ENCODE measurements around the gene RBM22. TPM values are rescaled to one million over a fixed set of nuclear protein-coding genes. Genes with fewer than 3 reads are reported as not detected.

The RBM22 gene
- total RNA-seq, 4 donors from 2014 or later: 22.5 to 31.0 (median 26.2) TPM

DNA sequence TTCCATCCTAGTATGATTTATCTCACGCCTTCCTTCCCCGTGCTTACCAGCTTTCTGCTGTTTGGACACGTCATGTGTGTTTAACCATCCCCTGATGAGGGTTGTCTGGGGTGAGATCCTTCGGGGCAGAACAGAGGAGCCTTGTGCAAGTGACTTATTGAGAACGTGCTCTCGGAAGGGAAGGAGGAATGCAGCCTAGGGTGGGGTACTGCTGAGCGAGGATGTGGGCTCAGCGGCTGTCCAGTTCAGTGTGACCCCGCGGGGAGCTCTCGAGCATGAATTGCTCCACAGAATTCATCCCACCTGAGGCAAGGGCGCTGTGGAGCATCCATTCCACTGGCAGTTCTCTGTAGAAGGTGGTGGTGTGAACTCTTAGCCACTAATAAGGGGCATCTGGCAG lies 35.8 kb downstream of the RBM22 start:
- DNase-seq (no peak), ATAC-seq (no peak)
- H3K4me3 ChIP-seq: no peak overlapping the region
- no peak for TF ChIP-seq POLR2A (IDR thresholded peaks at IDR 0.05)
- TF ChIP-seq, protein P1, sequence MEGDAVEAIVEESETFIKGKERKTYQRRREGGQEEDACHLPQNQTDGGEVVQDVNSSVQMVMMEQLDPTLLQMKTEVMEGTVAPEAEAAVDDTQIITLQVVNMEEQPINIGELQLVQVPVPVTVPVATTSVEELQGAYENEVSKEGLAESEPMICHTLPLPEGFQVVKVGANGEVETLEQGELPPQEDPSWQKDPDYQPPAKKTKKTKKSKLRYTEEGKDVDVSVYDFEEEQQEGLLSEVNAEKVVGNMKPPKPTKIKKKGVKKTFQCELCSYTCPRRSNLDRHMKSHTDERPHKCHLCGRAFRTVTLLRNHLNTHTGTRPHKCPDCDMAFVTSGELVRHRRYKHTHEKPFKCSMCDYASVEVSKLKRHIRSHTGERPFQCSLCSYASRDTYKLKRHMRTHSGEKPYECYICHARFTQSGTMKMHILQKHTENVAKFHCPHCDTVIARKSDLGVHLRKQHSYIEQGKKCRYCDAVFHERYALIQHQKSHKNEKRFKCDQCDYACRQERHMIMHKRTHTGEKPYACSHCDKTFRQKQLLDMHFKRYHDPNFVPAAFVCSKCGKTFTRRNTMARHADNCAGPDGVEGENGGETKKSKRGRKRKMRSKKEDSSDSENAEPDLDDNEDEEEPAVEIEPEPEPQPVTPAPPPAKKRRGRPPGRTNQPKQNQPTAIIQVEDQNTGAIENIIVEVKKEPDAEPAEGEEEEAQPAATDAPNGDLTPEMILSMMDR (IDR thresholded peaks at IDR 0.05 in 4 of 5, conservative IDR thresholded peaks at IDR 0.05 in 1 of 5): no peak
- in situ Hi-C loops (cut with MboI; ENCODE audit: low sequenced_read_pairs in 4 of 4) (loop anchor here in 1 of 4 donors (10.0 kb wide), 1 partner anchor 100 kb away; no protein-coding TSS in a partner anchor), intact Hi-C loops (cut with DNase I; ENCODE audit: low total_unique reads) (no loop called here)
- peaks cover 52 to 87% of the 10 kb centered on the region in 2 donors for H3K4me1 ChIP-seq
- no peaks in the 10 kb centered on the region for H3K27me3 ChIP-seq
- H3K9me3 ChIP-seq: no peaks in the 10 kb centered on the region
- H3K27ac ChIP-seq: peak overlapping the region; percentile 91 to 99 (median 98)
- H3K36me3 ChIP-seq: no peaks in the 10 kb centered on the region

DNA sequence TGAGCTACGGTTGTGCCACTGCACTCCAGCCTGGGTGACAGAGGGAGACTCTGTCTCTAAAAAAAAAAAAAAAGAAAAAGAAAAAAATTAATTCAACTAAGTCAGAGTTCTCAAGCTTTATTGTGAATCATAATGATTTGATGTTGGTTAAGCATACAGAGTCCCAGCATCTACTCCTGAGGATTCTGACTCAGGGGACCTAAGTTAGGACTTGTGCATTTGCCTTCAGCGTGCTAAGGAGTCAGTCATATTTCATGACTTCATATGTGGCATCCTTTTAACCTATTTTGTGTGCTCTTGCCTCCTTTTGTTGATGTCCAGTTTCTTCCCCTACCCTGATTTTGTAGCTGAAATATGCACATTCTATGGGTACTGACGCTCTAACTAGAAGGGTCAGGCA lies 36.9 kb downstream of the RBM22 start:
- H3K27me3 ChIP-seq: no peaks in the 10 kb centered on the region
- intact Hi-C loops (cut with DNase I; ENCODE audit: low total_unique reads): no loop called here
- DNase-seq (no peak), ATAC-seq (no peak)
- peak overlapping the region; percentile 91 to 99 (median 98) for H3K27ac ChIP-seq
- in situ Hi-C loops (cut with MboI; ENCODE audit: low sequenced_read_pairs in 4 of 4): loop anchor here in 1 of 4 donors (10.0 kb wide), 1 partner anchor 99 kb away; no protein-coding TSS in a partner anchor
- H3K4me3 ChIP-seq: no peak overlapping the region
- no peaks in the 10 kb centered on the region for H3K9me3 ChIP-seq
- H3K4me1 ChIP-seq: peaks cover 63 to 90% of the 10 kb centered on the region in 2 donors
- no peaks in the 10 kb centered on the region for H3K36me3 ChIP-seq
- TF ChIP-seq POLR2A (IDR thresholded peaks at IDR 0.05): no peak
- TF ChIP-seq, protein P1 (IDR thresholded peaks at IDR 0.05 in 4 of 5, conservative IDR thresholded peaks at IDR 0.05 in 1 of 5): no peak

DNA sequence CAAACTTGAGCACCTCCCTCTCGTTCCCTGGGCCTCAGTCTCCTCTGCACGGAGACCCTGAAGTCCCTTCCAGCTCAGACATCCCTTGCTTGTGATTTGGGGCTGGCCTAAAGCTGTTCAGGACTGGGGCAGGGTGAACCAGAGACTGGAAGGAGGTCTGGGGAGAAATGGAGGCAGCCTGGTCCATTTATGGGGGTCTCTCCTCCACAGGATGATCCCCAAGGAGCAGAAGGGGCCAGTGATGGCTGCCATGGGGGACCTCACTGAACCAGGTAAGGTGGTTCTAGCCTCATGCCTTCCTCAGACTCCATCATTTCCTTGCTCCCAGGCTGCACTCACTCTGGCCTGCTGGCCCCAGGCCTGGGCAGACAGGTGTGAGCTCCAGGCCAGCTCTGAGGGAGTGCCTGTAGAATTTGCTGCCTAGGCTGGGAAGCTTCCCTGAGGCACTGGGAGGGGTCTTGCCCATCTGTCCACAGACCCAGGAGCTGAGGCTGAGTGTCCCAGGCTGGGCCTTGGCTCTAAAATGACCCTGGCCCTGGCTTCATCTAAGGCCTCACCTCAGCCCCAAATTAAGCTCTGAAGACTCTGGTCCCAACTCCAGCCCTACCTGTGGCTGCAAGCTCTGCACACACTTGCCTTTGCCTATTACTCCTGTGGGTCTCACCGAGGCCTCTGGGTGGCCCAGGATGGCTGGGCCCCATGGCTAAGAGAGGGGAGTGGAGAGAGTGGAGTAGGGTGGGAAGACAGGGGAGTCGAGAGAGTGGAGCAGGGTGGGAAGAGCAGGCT lies 37.9 kb downstream of the RBM22 start:
- no peak for ATAC-seq
- in situ Hi-C loops (cut with MboI; ENCODE audit: low sequenced_read_pairs in 4 of 4): loop anchor here in 1 of 4 donors (10.0 kb wide), 1 partner anchor 98 kb away; no protein-coding TSS in a partner anchor

DNA sequence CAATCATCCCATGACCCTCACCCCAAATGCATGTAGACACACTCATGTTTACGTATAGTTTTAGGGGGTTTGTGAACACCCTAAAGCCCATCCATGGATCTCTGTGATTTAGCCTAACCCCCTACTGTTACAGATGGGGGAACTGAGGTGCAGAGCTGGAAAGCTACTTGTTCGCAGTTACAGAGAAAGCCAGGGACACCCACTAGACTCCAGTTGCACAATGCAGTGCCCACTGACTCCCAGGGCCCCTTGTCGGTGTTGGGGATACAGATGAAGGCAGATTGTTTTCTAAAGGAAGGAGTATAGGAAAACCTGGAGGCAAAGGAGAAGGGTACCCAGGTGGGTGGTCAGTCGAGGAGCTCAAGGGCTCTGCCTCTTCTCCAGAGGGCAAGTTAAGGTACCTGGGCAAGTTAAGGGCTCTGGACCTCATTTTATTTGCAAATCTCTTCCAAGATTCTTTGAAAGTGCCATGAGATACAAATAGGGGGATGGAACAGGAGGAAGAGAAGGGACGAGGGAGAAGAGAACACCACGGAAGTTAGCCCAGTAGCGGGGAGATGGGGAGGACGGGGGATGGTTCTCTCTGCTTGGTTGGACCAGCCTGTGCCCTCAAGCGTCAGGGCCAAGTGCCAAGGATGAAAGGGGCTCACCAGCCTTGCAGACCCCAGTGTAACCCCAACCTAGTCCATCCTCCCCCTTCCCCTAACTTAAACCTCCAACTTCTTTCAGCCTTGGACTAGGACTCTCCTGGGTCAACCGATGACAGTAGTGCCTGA lies 38.9 kb downstream of the RBM22 start:
- intact Hi-C loops (cut with DNase I; ENCODE audit: low total_unique reads) (no loop called here), in situ Hi-C loops (cut with MboI; ENCODE audit: low sequenced_read_pairs in 4 of 4) (loop anchor here in 1 of 4 donors (10.0 kb wide), 1 partner anchor 97 kb away; no protein-coding TSS in a partner anchor)
- H3K27me3 ChIP-seq: no peaks in the 10 kb centered on the region
- DNase-seq (no peak), ATAC-seq (no peak)
- no peaks in the 10 kb centered on the region for H3K36me3 ChIP-seq
- no peak for TF ChIP-seq POLR2A (IDR thresholded peaks at IDR 0.05)
- TF ChIP-seq, protein P1 (IDR thresholded peaks at IDR 0.05 in 4 of 5, conservative IDR thresholded peaks at IDR 0.05 in 1 of 5): no peak
- H3K4me1 ChIP-seq: peaks cover 73 to 94% of the 10 kb centered on the region in 2 donors
- peak overlapping the region; percentile 38 to 50 (median 42) for H3K4me3 ChIP-seq
- H3K9me3 ChIP-seq: no peaks in the 10 kb centered on the region
- H3K27ac ChIP-seq: peak overlapping the region; percentile 91 to 99 (median 98)

More for the DNA sequence above, 37.9 kb downstream of the RBM22 start:
- Histone ChIP-seq H3K4me1 (peaks cover 67 to 91% of the 10 kb centered on the region in 2 donors), H3K27me3 (no peaks in the 10 kb centered on the region), H3K4me3 (peak overlapping the region in 1 of 4 donors; percentile 4), H3K9me3 (no peaks in the 10 kb centered on the region), H3K27ac (peak overlapping the region; percentile 91 to 99 (median 98)), H3K36me3 (no peaks in the 10 kb centered on the region)
- DNase-seq: peak in 1 of 2 donors; percentile 53
- intact Hi-C loops (cut with DNase I; ENCODE audit: low total_unique reads): no loop called here
- no peak for TF ChIP-seq POLR2A (IDR thresholded peaks at IDR 0.05)
- TF ChIP-seq, protein P1 (IDR thresholded peaks at IDR 0.05 in 4 of 5, conservative IDR thresholded peaks at IDR 0.05 in 1 of 5): no peak

Data from gastrocnemius medialis (tissue), 4 donors.